K562 (cell line): Measurements from ENCODE around the gene KLHL20. TPM values are rescaled to one million over a fixed set of nuclear protein-coding genes. Genes with fewer than 3 reads are reported as not detected.
"Not testable (repeated sequence)": the region's sequence is repeated elsewhere in the genome, so short reads cannot be mapped to it uniquely, and the experiment has no call there.

ENCODE experiments used
- ATAC-seq: fragments of 200-7000 bp; cut with Tn5 transposase; 3 replicates; pipeline ENCODE4 v1.9.1; 2020; ENCODE audit warnings: moderate library complexity
- BruUV-seq: library from RNA; stranded (reverse); fragments of 400-500 nt; replicated peaks from 2 replicates; lab custom pipeline; 2021; lab: Mats Ljungman, UMichigan
- CTCF ChIA-PET: fragments of 300-600 bp; formaldehyde crosslinking; extraction: SDS; loops from one replicate; lab custom pipeline; 2021; ENCODE audit warnings: low intra/inter-chr PET ratio; lab: Yijun Ruan, JAX
- POLR2A ChIA-PET: fragments of 300-600, 350-650 bp; sonication (Branson Sonifier 250); formaldehyde crosslinking; extraction: SDS; loops from one replicate; lab custom pipeline; 2021; ENCODE audit warnings: antibody characterized with exemption, inconsistent platforms; lab: Yijun Ruan, JAX
- DNase-seq, 4 experiments: peaks; one replicate each; pipeline versions ENCODE4 v3.0.0 to v3.0.0-alpha.2; 2011 to 2018; ENCODE audit warnings: low spot score in 3 of 4, mixed read lengths in 3 of 4; ENCODE audit errors: extremely low read depth in 1 of 4
- FAIRE-seq: peaks from 2 replicates; lab custom pipeline; 2011; peaks lifted over from hg19 to GRCh38; lab: Jason Lieb, UNC
- H2AFZ ChIP-seq: 2 replicates; pipeline ENCODE4 v1.6.0; 2011; ENCODE audit warnings: low read depth, low read length, control low read depth, inconsistent platforms
- H3K27ac ChIP-seq: fragments of 200-600 bp; 3 replicates; pipeline ENCODE4 v1.8.0; 2011; ENCODE audit warnings: low read depth, mild to moderate bottlenecking, control low read depth, inconsistent platforms, low read length, moderate library complexity, mixed read lengths; ENCODE audit errors: extremely low read depth
- H3K27me3 ChIP-seq, 2 experiments: fragments of 300-600 bp in 1 of 2; 2 replicates in 1 of 2; 3 replicates in 1 of 2; pipeline versions ENCODE4 v1.6.0 to v1.8.0; 2011; ENCODE audit warnings: inconsistent platforms in 2 of 2, low read length in 2 of 2, mild to moderate bottlenecking in 1 of 2, mixed read lengths in 1 of 2, moderate library complexity in 1 of 2; ENCODE audit not compliant: control insufficient read depth in 2 of 2, insufficient read depth in 2 of 2
- H3K36me3 ChIP-seq: fragments of 300-600 bp; 3 replicates; pipeline ENCODE4 v1.8.0; 2011; ENCODE audit warnings: mild to moderate bottlenecking, low read length, inconsistent platforms; ENCODE audit not compliant: control insufficient read depth, insufficient read depth
- H3K4me1 ChIP-seq, 2 experiments: fragments of 200-600 bp in 1 of 2; replicated peaks in 1 of 2; 2 replicates in 1 of 2; 3 replicates in 1 of 2; pipeline versions ENCODE4 v1.5.1 to v1.8.0; 2011; ENCODE audit warnings: inconsistent platforms in 2 of 2, low read length in 2 of 2, mild to moderate bottlenecking in 1 of 2, mixed read lengths in 1 of 2, moderate library complexity in 1 of 2; ENCODE audit not compliant: control insufficient read depth in 2 of 2, insufficient read depth in 2 of 2
- H3K4me2 ChIP-seq: 2 replicates; pipeline ENCODE4 v1.6.1; 2011; ENCODE audit warnings: low read length, control low read depth, inconsistent platforms, mixed read lengths; ENCODE audit not compliant: insufficient read depth
- H3K4me3 ChIP-seq: fragments of 200-600 bp; sonication (generic), shearing (Covaris generic); 2 replicates; pipeline ENCODE4 v1.5.1; 2016; ENCODE audit warnings: control low read depth, inconsistent platforms
- H3K79me2 ChIP-seq: fragments of 200-600 bp; 3 replicates; pipeline ENCODE4 v1.8.0; 2011; ENCODE audit warnings: low read length, inconsistent platforms; ENCODE audit not compliant: control insufficient read depth, insufficient read depth
- H3K9ac ChIP-seq, 2 experiments: 2 replicates each; pipeline versions ENCODE4 v1.6.0 to v1.6.1; 2011; ENCODE audit warnings: low read depth in 2 of 2, low read length in 2 of 2, control low read depth in 1 of 2, inconsistent platforms in 1 of 2, mild to moderate bottlenecking in 1 of 2, mixed read lengths in 1 of 2; ENCODE audit not compliant: insufficient read depth in 1 of 2
- H3K9me1 ChIP-seq: one replicate; pipeline ENCODE4 v1.6.0; 2011; ENCODE audit warnings: inconsistent platforms, mild to moderate bottlenecking, low read length, moderate library complexity; ENCODE audit not compliant: control insufficient read depth, insufficient read depth
- H3K9me3 ChIP-seq: replicated peaks from 2 replicates; pipeline ENCODE4 v1.5.1; 2011; ENCODE audit warnings: low read depth, low read length, inconsistent platforms; ENCODE audit not compliant: control insufficient read depth, insufficient read depth
- H4K20me1 ChIP-seq: replicated peaks from 2 replicates; pipeline ENCODE4 v1.6.1; 2011; ENCODE audit warnings: low read length, inconsistent platforms, mixed read lengths; ENCODE audit not compliant: control insufficient read depth, insufficient read depth
- ARID1B ChIP-seq: fragments of 450-650 bp; IDR thresholded peaks from 2 replicates; pipeline ENCODE4 v1.6.1; 2016; ENCODE audit warnings: antibody characterized with exemption, mild to moderate bottlenecking, inconsistent platforms
- CBFA2T2 ChIP-seq: fragments of 450-650 bp; conservative IDR thresholded peaks from 2 replicates; pipeline ENCODE4 v1.6.1; 2017; ENCODE audit warnings: mild to moderate bottlenecking
- CBFA2T3 ChIP-seq: fragments of 450-650 bp; IDR thresholded peaks from 2 replicates; pipeline ENCODE4 v1.6.1; 2017
- DPF2 ChIP-seq: fragments of 450-650 bp; IDR thresholded peaks from 2 replicates; pipeline ENCODE4 v1.6.1; 2016
- EP300 ChIP-seq: IDR thresholded peaks from 2 replicates; pipeline ENCODE4 v1.6.1; 2012; ENCODE audit warnings: low read length, improper control_type of control experiment
- FOXM1 ChIP-seq, 2 experiments: fragments of 450-650 bp in 1 of 2; sonication (generic) in 1 of 2; formaldehyde crosslinking in 1 of 2; IDR thresholded peaks; 2 replicates each; pipeline versions ENCODE4 v1.6.1 to v1.9.0; 2017 to 2022; ENCODE audit warnings: low read depth in 2 of 2, mild to moderate bottlenecking in 2 of 2, missing genetic modification reagents in 1 of 2, moderate library complexity in 1 of 2
- HDAC1 ChIP-seq, 2 experiments: fragments of 450-650 bp; IDR thresholded peaks; 2 replicates each; pipeline ENCODE4 v1.6.1; 2016 to 2017; ENCODE audit warnings: inconsistent platforms in 1 of 2, mild to moderate bottlenecking in 1 of 2, moderate library complexity in 1 of 2
- KDM1A ChIP-seq, 2 experiments: fragments of 450-650 bp; IDR thresholded peaks; 2 replicates each; pipeline ENCODE4 v1.6.1; 2016; ENCODE audit warnings: mild to moderate bottlenecking in 2 of 2
- NCOR1 ChIP-seq: fragments of 450-650 bp; IDR thresholded peaks from 2 replicates; pipeline ENCODE4 v1.6.1; 2016; ENCODE audit warnings: mild to moderate bottlenecking, moderate library complexity
- NR2C1 ChIP-seq, 2 experiments: fragments of 450-650 bp; IDR thresholded peaks; 2 replicates each; pipeline ENCODE4 v1.6.1; 2017; ENCODE audit warnings: mild to moderate bottlenecking in 2 of 2, antibody characterized with exemption in 1 of 2, inconsistent platforms in 1 of 2, missing compliant biosample characterization in 1 of 2, missing genetic modification characterization in 1 of 2
- PRDM10 ChIP-seq: fragments of 450-650 bp; IDR thresholded peaks from 2 replicates; pipeline ENCODE4 v1.6.1; 2018; ENCODE audit not compliant: partially characterized antibody
- RCOR1 ChIP-seq, 2 experiments: IDR thresholded peaks; 2 replicates each; pipeline ENCODE4 v1.6.1; 2012; ENCODE audit warnings: low read depth in 2 of 2, low read length in 2 of 2, borderline replicate concordance in 1 of 2, improper control_type of control experiment in 1 of 2
- SMARCA4 ChIP-seq: fragments of 450-650 bp; IDR thresholded peaks from 2 replicates; pipeline ENCODE4 v1.6.1; 2016
- SOX6 ChIP-seq: fragments of 450-650 bp; IDR thresholded peaks from 2 replicates; pipeline ENCODE4 v1.6.1; 2014; ENCODE audit warnings: mild to moderate bottlenecking
- TAL1 ChIP-seq: fragments of 450-650 bp; IDR thresholded peaks from 2 replicates; pipeline ENCODE4 v1.6.1; 2016; ENCODE audit warnings: mild to moderate bottlenecking
- TCF3 ChIP-seq: sonication (generic); formaldehyde crosslinking; IDR thresholded peaks from 2 replicates; pipeline ENCODE4 v1.4.0; 2020; ENCODE audit warnings: mild to moderate bottlenecking, missing genetic modification reagents
- TEAD4 ChIP-seq, 2 experiments: sonication (generic) in 1 of 2; formaldehyde crosslinking in 1 of 2; IDR thresholded peaks; 2 replicates each; pipeline versions ENCODE4 v1.6.1 to v1.8.0; 2012 to 2022; ENCODE audit warnings: borderline replicate concordance in 1 of 2, inconsistent platforms in 1 of 2, low read length in 1 of 2, mild to moderate bottlenecking in 1 of 2, missing genetic modification reagents in 1 of 2
- VEZF1 ChIP-seq: fragments of 200-800 bp; sonication (Bioruptor generic); IDR thresholded peaks from 2 replicates; pipeline ENCODE4 v1.6.1; 2017; ENCODE audit warnings: missing genetic modification characterization, missing compliant biosample characterization
- WGBS: fragments of 100-300 bp; shearing (Covaris generic); methylation state at CpG from one replicate; pipeline ENCODE4 v1.1.6; 2016; ENCODE audit warnings: low coverage, mixed read lengths; ENCODE audit not compliant: insufficient coverage; ENCODE audit errors: missing lambda C conversion rate; 5-methylcytosine and 5-hydroxymethylcytosine counted together
- in situ Hi-C: fragments of 300-500 bp; cut with MboI; formaldehyde crosslinking; loops from 4 replicates; pipeline ENCODE4 v1.15.0; 2018; ENCODE audit warnings: inconsistent platforms, mixed read lengths
- intact Hi-C: fragments of 100-400 bp; cut with micrococcal nuclease; formaldehyde crosslinking; loops from 2 replicates; pipeline ENCODE4 v1.14.2; 2022
- polyA plus RNA-seq, 8 experiments: library from polyadenylated mRNA; depleted of rRNA in 4 of 8; stranded (reverse) in 5 of 8; unstranded in 3 of 8; fragments of >200 nt; fragmentation: Nextera tagmentation in 2 of 8; fragmentation: Illumina TruSeq in 1 of 8; extraction: Ambion mirVana in 2 of 8; extraction: Trizol in 1 of 8; gene quantifications; 2 replicates each; pipeline versions ENCODE4 v1.2.1 to v1.2.3, GENCODE V29; 2011 to 2014; ENCODE audit warnings: inconsistent platforms in 1 of 8, missing spikeins in 1 of 8
- total RNA-seq, 7 experiments: library from RNA; depleted of rRNA in 6 of 7; stranded (reverse); fragments of >200 nt in 6 of 7; fragmentation: Illumina TruSeq in 2 of 7; extraction: Trizol in 2 of 7; gene quantifications; 2 replicates each; pipeline versions ENCODE4 v1.2.1 to v1.2.3, GENCODE V29; 2011 to 2021; ENCODE audit warnings: low replicate concordance in 1 of 7

The KLHL20 gene
- total and polyA plus RNA-seq, 9 of the 15 experiments (the other 6 are each of a cell fraction or from before 2014, with no cell fraction given): 8.9 to 23.2 (median 16.8) TPM

DNA sequence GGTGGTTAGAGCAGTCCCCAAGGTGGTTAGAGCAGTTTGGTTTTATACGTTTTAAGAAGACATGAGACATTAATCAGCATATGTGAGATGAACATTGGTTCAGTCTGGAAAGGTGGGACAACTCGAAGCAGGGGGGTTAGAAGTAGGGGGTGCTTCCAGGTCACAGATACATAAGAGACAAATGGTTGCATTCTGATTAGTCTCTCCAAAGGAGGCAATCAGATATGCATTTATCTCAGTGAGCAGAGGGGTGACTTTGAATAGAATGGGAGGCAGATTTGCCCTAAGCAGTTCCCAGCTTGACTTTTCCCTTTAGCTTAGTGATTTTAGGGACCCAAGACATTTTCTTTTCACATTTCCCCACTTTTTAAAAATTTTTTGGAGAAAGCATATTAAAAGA lies 40.3 kb upstream of the KLHL20 start:
- 13% methylated on average over 2 of the region's 2 CpGs for WGBS
- H3K36me3 ChIP-seq; H3K9me1 ChIP-seq; intact Hi-C loops; H3K79me2 ChIP-seq; H3K9ac ChIP-seq; FAIRE-seq; H3K4me3 ChIP-seq; H3K27me3 ChIP-seq; ATAC-seq; H2AFZ ChIP-seq; H3K27ac ChIP-seq; H3K9me3 ChIP-seq; in situ Hi-C loops; H3K4me2 ChIP-seq; H4K20me1 ChIP-seq; CTCF ChIA-PET; BruUV-seq; TF ChIP-seq NR2C1 (tag; IDR thresholded peaks at IDR 0.05); TEAD4 (CRISPR knock-in tag; IDR thresholded peaks at IDR 0.05; ENCODE audit: borderline replicate concordance); FOXM1 (CRISPR knock-in tag; IDR thresholded peaks at IDR 0.05; ENCODE audit: low read depth): not testable (repeated sequence)
- POLR2A ChIA-PET: interaction anchor here (0.6 to 1.5 kb wide), 2 partner anchors 86 to 150 kb away, joined by 3 to 4 read pairs; partner anchors contain the start of gene DARS2
- peak in 1 of 4 experiments; percentile 29 for DNase-seq
- TF ChIP-seq PRDM10 (peak; percentile 63), NR2C1 (IDR thresholded peaks at IDR 0.05) (0 out of 2 replicates have a peak, but pooled peaks have one; percentile 29), CBFA2T3 (peak; percentile 83), HDAC1 (IDR thresholded peaks at IDR 0.05) (peak in 1 of 2 experiments; percentile 19; a peak in 1 of 4 replicates), KDM1A (IDR thresholded peaks at IDR 0.05) (peak; percentile 61 to 70), SOX6 (0 out of 2 replicates have a peak, but pooled peaks have one; percentile 20), NCOR1 (peak; percentile 65), TAL1 (peak; percentile 67), CBFA2T2 (peak; percentile 66), ARID1B (peak; percentile 83), VEZF1 (CRISPR knock-in tag) (peak; percentile 65), TEAD4 (IDR thresholded peaks at IDR 0.05; ENCODE audit: low read length) (0 out of 2 replicates have a peak, but pooled peaks have one; percentile 15), RCOR1 (IDR thresholded peaks at IDR 0.05; ENCODE audit: borderline replicate concordance in 1 of 2, low read depth in 2 of 2, low read length in 2 of 2) (0 out of 4 replicates have a peak, but pooled peaks of 1 of the 2 experiments have one; percentile 17), SMARCA4 (peak; percentile 49; the same call in 1 of the 2 replicates), EP300 (peak; percentile 26; the same call in 1 of the 2 replicates), FOXM1 (IDR thresholded peaks at IDR 0.05; ENCODE audit: low read depth) (peak; percentile 32), DPF2 (peak; percentile 77), TCF3 (CRISPR knock-in tag) (peak; percentile 43)
- H3K4me1 ChIP-seq: peaks cover 14 to 19% of the 10 kb centered on the region in 2 experiments
